ENCODE measurements around the gene PFKFB3. TPM values are rescaled to one million over a fixed set of nuclear protein-coding genes. Genes with fewer than 3 reads are reported as not detected.

The PFKFB3 gene
- total RNA-seq, 1 experiment from 2014 or later = 36.8 TPM

DNA sequence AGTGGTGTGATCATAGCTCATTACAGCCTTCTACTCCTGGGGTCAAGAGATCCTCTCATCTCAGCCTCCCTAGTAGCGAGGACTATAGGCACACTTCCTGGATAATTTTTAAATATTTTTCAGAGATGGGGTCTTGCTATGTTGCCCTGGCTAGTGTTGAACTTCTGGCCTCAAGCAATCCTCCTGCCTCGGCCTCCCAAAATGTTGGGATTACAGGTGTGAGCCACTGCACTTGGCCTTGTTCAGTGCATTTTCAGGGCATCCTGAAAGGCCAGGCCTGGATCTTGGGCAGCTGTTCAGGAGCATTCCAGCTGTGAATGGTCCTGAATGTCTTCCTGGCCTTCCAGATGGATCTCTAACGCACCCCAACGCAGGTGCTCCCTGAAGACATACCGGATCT lies 95.7 kb downstream of the PFKFB3 start:
- no peak overlapping the region for H3T11ph ChIP-seq (ENCODE audit: low read length)
- H3K27ac ChIP-seq (ENCODE audit: insufficient read length, low read depth, low read length) = no peak overlapping the region
- H3K79me1 ChIP-seq (ENCODE audit: insufficient read depth, low read depth, low read length, poor library complexity, severe bottlenecking) = no peaks in the 10 kb centered on the region
- H4K5ac ChIP-seq (ENCODE audit: insufficient read length, low read depth, low read length) = no peak overlapping the region
- H3K18ac ChIP-seq (ENCODE audit: insufficient read length, low read depth, low read length) = no peak overlapping the region
- no peak overlapping the region for H3K56ac ChIP-seq (ENCODE audit: insufficient read length, low read depth, low read length)
- Mint-ChIP-seq H3K4me3 (no peak overlapping the region), H3K27ac (no peak overlapping the region), H3K4me1 (peaks cover 5 to 7% of the 10 kb centered on the region in 2 experiments; a peak in 1 of 4 replicates), H3K36me3 (ENCODE audit: insufficient read depth in 1 of 3, low read depth in 3 of 3) (peaks cover 0 to 2% (median 0%) of the 10 kb centered on the region in 3 experiments; a peak in 1 of 7 replicates), H3K9me3 (peaks cover 0 to 6% of the 10 kb centered on the region in 2 experiments; a peak in 1 of 5 replicates), H3K27me3 (ENCODE audit: low read depth) (peaks cover 2% of the 10 kb centered on the region; the same call in 1 of the 2 replicates)
- TF ChIP-seq, protein P1, sequence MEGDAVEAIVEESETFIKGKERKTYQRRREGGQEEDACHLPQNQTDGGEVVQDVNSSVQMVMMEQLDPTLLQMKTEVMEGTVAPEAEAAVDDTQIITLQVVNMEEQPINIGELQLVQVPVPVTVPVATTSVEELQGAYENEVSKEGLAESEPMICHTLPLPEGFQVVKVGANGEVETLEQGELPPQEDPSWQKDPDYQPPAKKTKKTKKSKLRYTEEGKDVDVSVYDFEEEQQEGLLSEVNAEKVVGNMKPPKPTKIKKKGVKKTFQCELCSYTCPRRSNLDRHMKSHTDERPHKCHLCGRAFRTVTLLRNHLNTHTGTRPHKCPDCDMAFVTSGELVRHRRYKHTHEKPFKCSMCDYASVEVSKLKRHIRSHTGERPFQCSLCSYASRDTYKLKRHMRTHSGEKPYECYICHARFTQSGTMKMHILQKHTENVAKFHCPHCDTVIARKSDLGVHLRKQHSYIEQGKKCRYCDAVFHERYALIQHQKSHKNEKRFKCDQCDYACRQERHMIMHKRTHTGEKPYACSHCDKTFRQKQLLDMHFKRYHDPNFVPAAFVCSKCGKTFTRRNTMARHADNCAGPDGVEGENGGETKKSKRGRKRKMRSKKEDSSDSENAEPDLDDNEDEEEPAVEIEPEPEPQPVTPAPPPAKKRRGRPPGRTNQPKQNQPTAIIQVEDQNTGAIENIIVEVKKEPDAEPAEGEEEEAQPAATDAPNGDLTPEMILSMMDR (conservative IDR thresholded peaks at IDR 0.05) = no peak
- no CpG with 5 or more reads among the region's 5 CpGs for WGBS (ENCODE audit: extremely low coverage, insufficient read length, low lambda C conversion rate)
- no peak overlapping the region for H2BK15ac ChIP-seq (ENCODE audit: low read depth, low read length)
- peaks cover 2% of the 10 kb centered on the region for H4K20me1 ChIP-seq (ENCODE audit: control insufficient read depth, insufficient read depth, insufficient read length)
- no peak overlapping the region for H2AK5ac ChIP-seq (ENCODE audit: insufficient read length, low read length)
- H4K91ac ChIP-seq (ENCODE audit: insufficient read length, low read depth, low read length) = no peak overlapping the region
- DNase-seq = no peak
- no peaks in the 10 kb centered on the region for H3K23me2 ChIP-seq (ENCODE audit: insufficient read length, low read depth, low read length, poor library complexity, severe bottlenecking)
- H3K4me2 ChIP-seq (ENCODE audit: insufficient read depth, insufficient read length, low read length) = no peak overlapping the region
- H2AFZ ChIP-seq (ENCODE audit: low read length) = no peak overlapping the region
- H2BK120ac ChIP-seq (ENCODE audit: low read depth, low read length, poor library complexity, severe bottlenecking) = no peak overlapping the region
- no peak overlapping the region for H3K4ac ChIP-seq (ENCODE audit: low read depth, low read length)
- H2BK12ac ChIP-seq (ENCODE audit: insufficient read length, low read depth, low read length) = no peak overlapping the region
- no peaks in the 10 kb centered on the region for H3K4me1 ChIP-seq (ENCODE audit: insufficient read depth, low read length)
- no peak overlapping the region for H2BK20ac ChIP-seq (ENCODE audit: low read depth, low read length, poor library complexity, severe bottlenecking)
- H2BK5ac ChIP-seq (ENCODE audit: insufficient read length, low read length) = no peak overlapping the region
- H3K14ac ChIP-seq (ENCODE audit: insufficient read depth, low read length) = no peak overlapping the region
- no peaks in the 10 kb centered on the region for H3K79me2 ChIP-seq (ENCODE audit: insufficient read depth, low read length)
- no peak overlapping the region for H3K23ac ChIP-seq (ENCODE audit: insufficient read length, low read depth, low read length)
- no peak overlapping the region for H4K8ac ChIP-seq (replicated peaks; ENCODE audit: insufficient read length, low read depth, low read length)
- no peaks in the 10 kb centered on the region for H3K27me3 ChIP-seq (ENCODE audit: insufficient read depth, low read length)
- H3K9ac ChIP-seq (ENCODE audit: extremely low read depth, insufficient read length, low read length) = no peak overlapping the region
- no peaks in the 10 kb centered on the region for H3K9me3 ChIP-seq (ENCODE audit: control insufficient read depth, low read depth, low read length)

Measured in H9 (cell line).